PC-9 (cell line): ENCODE measurements around the gene IQGAP3. TPM values are rescaled to one million over a fixed set of nuclear protein-coding genes. Genes with fewer than 3 reads are reported as not detected.

Experiments
- Bru-seq: library from RNA; stranded (reverse); fragments of 400-500 nt; gene quantifications from one replicate; lab custom pipeline; 2021; lab: Mats Ljungman, UMichigan
- BruChase-seq, 2 experiments: library from RNA; stranded (reverse); fragments of 400-500 nt; gene quantifications; one replicate each; lab custom pipeline; 2021; lab: Mats Ljungman, UMichigan
- BruUV-seq: library from RNA; stranded (reverse); fragments of 400-500 nt; replicated peaks from 2 replicates; lab custom pipeline; 2021; lab: Mats Ljungman, UMichigan
- CTCF ChIA-PET: fragments of 300-600 bp; sonication (Branson Sonifier 250); formaldehyde crosslinking; loops from one replicate; lab custom pipeline; 2022; ENCODE audit warnings: antibody characterized with exemption; lab: Charles Lee
- POLR2A ChIA-PET: fragments of 300-600 bp; sonication (Branson Sonifier 250); formaldehyde crosslinking; loops from one replicate; lab custom pipeline; 2022; ENCODE audit warnings: antibody characterized with exemption; ENCODE audit not compliant: unreplicated experiment; lab: Charles Lee
- DNase-seq, 2 experiments: peaks; one replicate each; pipeline versions ENCODE4 v3.0.0 to v3.0.0-alpha.2; 2015 to 2022; ENCODE audit warnings: mixed read lengths in 1 of 2
- H2AFZ ChIP-seq: fragments of 200-600 bp; sonication (generic); 2 replicates; pipeline ENCODE4 v1.8.1; 2017; ENCODE audit warnings: antibody characterized with exemption
- H3F3A ChIP-seq: fragments of 200-600 bp; sonication (generic); 2 replicates; pipeline ENCODE4 v1.8.1; 2017; ENCODE audit warnings: antibody characterized with exemption, mild to moderate bottlenecking, low read depth; ENCODE audit not compliant: insufficient read depth
- H3K27ac ChIP-seq: fragments of 200-600 bp; sonication (generic); 2 replicates; pipeline ENCODE4 v1.6.1; 2016; ENCODE audit warnings: mixed run types
- H3K27me3 ChIP-seq: fragments of 200-600 bp; sonication (generic); 2 replicates; pipeline ENCODE4 v1.6.1; 2016; ENCODE audit warnings: low read depth, mixed run types; ENCODE audit not compliant: insufficient read depth
- H3K36me3 ChIP-seq: fragments of 200-600 bp; sonication (generic); 2 replicates; pipeline ENCODE4 v1.6.1; 2016; ENCODE audit warnings: low read depth, mixed run types
- H3K4me1 ChIP-seq: fragments of 200-600 bp; sonication (generic); replicated peaks from 2 replicates; pipeline ENCODE4 v1.6.1; 2016; ENCODE audit warnings: mixed run types; ENCODE audit not compliant: insufficient read depth
- H3K4me2 ChIP-seq: fragments of 200-600 bp; sonication (generic); 2 replicates; pipeline ENCODE4 v1.6.1; 2017; ENCODE audit warnings: mixed run types
- H3K4me3 ChIP-seq: fragments of 200-600 bp; sonication (generic); 2 replicates; pipeline ENCODE4 v1.6.1; 2016; ENCODE audit warnings: mixed run types
- H3K79me2 ChIP-seq: fragments of 200-600 bp; sonication (generic); 2 replicates; pipeline ENCODE4 v1.6.1; 2017; ENCODE audit warnings: low read depth, mixed run types
- H3K9me2 ChIP-seq: fragments of 200-600 bp; sonication (generic); 2 replicates; pipeline ENCODE4 v1.8.1; 2017; ENCODE audit warnings: mild to moderate bottlenecking; ENCODE audit not compliant: insufficient read depth
- H3K9me3 ChIP-seq: fragments of 200-600 bp; sonication (generic); 2 replicates; pipeline ENCODE4 v1.8.1; 2016; ENCODE audit warnings: low read depth; ENCODE audit not compliant: insufficient read depth
- H4K20me1 ChIP-seq: fragments of 200-600 bp; sonication (generic); 2 replicates; pipeline ENCODE4 v1.8.1; 2017; ENCODE audit not compliant: insufficient read depth
- CTCF ChIP-seq: fragments of 200-600 bp; sonication (generic); conservative IDR thresholded peaks from 2 replicates; pipeline ENCODE4 v1.6.1; 2017; ENCODE audit warnings: mixed run types, antibody characterized with exemption, mild to moderate bottlenecking, moderate library complexity
- EZH2 ChIP-seq: fragments of 200-600 bp; sonication (generic); IDR thresholded peaks from 2 replicates; pipeline ENCODE4 v1.8.0; 2017; ENCODE audit warnings: antibody characterized with exemption, low read depth
- intact Hi-C: fragments of 100-400 bp; cut with micrococcal nuclease; formaldehyde crosslinking; loops from one replicate; pipeline ENCODE4 v1.10.0; 2022; ENCODE audit not compliant: unreplicated experiment
- long read RNA-seq: library from polyadenylated mRNA; stranded (forward); transcript quantifications from one replicate; pipeline ENCODE4 v2.0.0, GENCODE V29; 2022
- total RNA-seq: library from RNA; stranded (reverse); gene quantifications from 2 replicates; pipeline ENCODE4 v1.2.3, GENCODE V29; 2021

Gene IQGAP3
- 63.1 and 63.4 TPM in 2 replicates for total RNA-seq
- percentile 75 among the genes with signal in this experiment for Bru-seq, nascent RNA
- BruChase-seq, experiment 1, labeled RNA remaining after a 2-hour chase = percentile 83 among the genes with signal in this experiment
- BruChase-seq, experiment 2, labeled RNA remaining after a 6-hour chase = percentile 87 among the genes with signal in this experiment
- long read RNA-seq, full-length matches to known transcripts = 6 of 30 reads
- long read RNA-seq, partial matches to known transcripts = 12 of 30 reads
- long read RNA-seq, other reads (novel, unspliced or antisense) = 12 of 30 reads

- H3K27ac ChIP-seq = peak within 1 kb of the TSS; percentile 76
- TSS peak; percentile 100 for BruUV-seq
- H3F3A ChIP-seq = peaks cover 12% of the 10 kb centered on the region; the same call in 1 of the 2 replicates
- POLR2A ChIA-PET = no interaction called here
- CTCF ChIA-PET = no interaction called here
- peaks cover 14% of the 10 kb centered on the region for H3K4me1 ChIP-seq
- peak; percentile 79 to 85 for DNase-seq
- H3K9me2 ChIP-seq = no peaks in the 10 kb centered on the region
- peaks cover 15% of the 10 kb centered on the region for H3K79me2 ChIP-seq
- H3K27me3 ChIP-seq = no peaks in the 10 kb centered on the region
- peak within 1 kb of the TSS; percentile 56 for H2AFZ ChIP-seq
- H3K4me2 ChIP-seq = peak within 1 kb of the TSS; percentile 84
- H4K20me1 ChIP-seq = no peaks in the 10 kb centered on the region
- intact Hi-C loops = loop anchor here (1.0 to 5.0 kb wide), 3 partner anchors 70 to 116 kb away; partner anchors contain the start of gene MEF2D
- peak within 1 kb of the TSS; percentile 77 for H3K4me3 ChIP-seq
- 0 out of 2 replicates have a peak, but pooled peaks cover 11% of the 10 kb centered on the region for H3K36me3 ChIP-seq
- TF ChIP-seq CTCF (no peak), EZH2 (no peak)
- no peaks in the 10 kb centered on the region for H3K9me3 ChIP-seq
These were observed at the start of gene IQGAP3 for GRCh38 chr1:156571919-156572662. Gene IQGAP3, minus strand, starts transcription at chr1:156572565. Its CDS starts 36 bp downstream, at chr1:156572529.

- Histone ChIP-seq H3K9me3 (no peaks in the 10 kb centered on the region), H3K4me3 (no peak overlapping the region), H4K20me1 (no peaks in the 10 kb centered on the region; the same call in 1 of the 2 replicates), H3K27ac (no peak overlapping the region), H3K9me2 (no peaks in the 10 kb centered on the region), H3K27me3 (peaks cover 46% of the 10 kb centered on the region), H3K4me1 (peaks cover 22% of the 10 kb centered on the region), H3F3A (peaks cover 16% of the 10 kb centered on the region; the same call in 1 of the 2 replicates), H3K4me2 (no peak overlapping the region), H3K79me2 (no peaks in the 10 kb centered on the region), H2AFZ (no peak overlapping the region), H3K36me3 (no peaks in the 10 kb centered on the region)
- intact Hi-C loops = no loop called here
- ChIA-PET POLR2A (no interaction called here), CTCF (interaction anchor here (0.8 kb wide), 1 partner anchor 10 kb away, joined by 4 read pairs; no protein-coding TSS in a partner anchor)
- BruUV-seq = no TSS peak
- peak; percentile 8; the same call in 1 of the 2 replicates for TF ChIP-seq CTCF
- TF ChIP-seq EZH2 = no peak
- no peak for DNase-seq
These were observed 47.2 kb upstream of the IQGAP3 start for GRCh38 chr1:156619582-156619955.

GRCh38 chr1:156618853-156619581 is 46.7 kb upstream of the IQGAP3 start, which contains the start of gene HAPLN2:
Gene HAPLN2, plus strand, starts transcription at chr1:156619415. Its CDS starts 4,076 bp downstream, at chr1:156623491.
- POLR2A ChIA-PET = no interaction called here
- H3K9me3 ChIP-seq = no peaks in the 10 kb centered on the region
- peaks cover 22% of the 10 kb centered on the region for H3K4me1 ChIP-seq
- no peaks in the 10 kb centered on the region; the same call in 1 of the 2 replicates for H4K20me1 ChIP-seq
- intact Hi-C loops = no loop called here
- H3K79me2 ChIP-seq = no peaks in the 10 kb centered on the region
- H3K4me2 ChIP-seq = no peak within 1 kb of the TSS
- H3K36me3 ChIP-seq = no peaks in the 10 kb centered on the region
- CTCF ChIA-PET = no interaction called here
- no peak within 1 kb of the TSS for H3K4me3 ChIP-seq
- H3K9me2 ChIP-seq = no peaks in the 10 kb centered on the region
- no peak for DNase-seq
- no peak within 1 kb of the TSS for H3K27ac ChIP-seq
- no peak within 1 kb of the TSS for H2AFZ ChIP-seq
- TF ChIP-seq EZH2 = no peak
- TF ChIP-seq CTCF = peak; percentile 64
- H3K27me3 ChIP-seq = peaks cover 41% of the 10 kb centered on the region
- BruUV-seq = no TSS peak
- H3F3A ChIP-seq = peaks cover 16% of the 10 kb centered on the region; the same call in 1 of the 2 replicates
